ENCODE measurements around the gene MXRA7. TPM values are rescaled to one million over a fixed set of nuclear protein-coding genes. Genes with fewer than 3 reads are reported as not detected.

Gene MXRA7
- total RNA-seq, 5 donors from 2014 or later (not counting 1 experiment from before 2014, with no cell fraction given) = 5.9 to 14.7 (median 13.5) TPM

DNA sequence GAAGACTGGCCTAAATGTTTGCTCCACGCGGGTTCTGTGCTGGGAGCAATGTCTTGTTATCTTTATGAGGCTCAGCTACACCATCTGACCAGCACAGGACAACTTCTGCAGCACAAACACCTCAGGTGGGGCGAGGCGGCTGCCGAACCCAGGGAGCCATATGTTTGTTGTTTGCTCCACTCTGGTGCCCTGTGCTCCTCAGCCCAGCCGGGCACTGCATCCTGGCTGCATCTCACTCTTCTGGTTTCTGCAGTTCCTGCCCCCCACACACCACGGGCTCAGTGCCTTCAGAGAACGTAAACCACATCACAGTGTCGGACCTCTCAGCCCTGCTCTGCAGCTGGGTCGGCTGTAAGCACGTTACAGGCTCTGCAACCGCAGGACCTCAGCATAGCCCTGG, 32.4 kb downstream of the MXRA7 start:
- Mint-ChIP-seq H3K27ac (no peak overlapping the region), H3K36me3 (no peaks in the 10 kb centered on the region), H3K9me3 (no peaks in the 10 kb centered on the region), H3K4me1 (peaks cover 10 to 21% (median 14%) of the 10 kb centered on the region in 3 donors), H3K4me3 (no peak overlapping the region), H3K27me3 (no peaks in the 10 kb centered on the region)
- H3K27ac ChIP-seq (ENCODE audit: low read length) = peak overlapping the region; percentile 42
- CTCF ChIA-PET = no interaction called here
- peak; percentile 73 to 90 (median 82) for ATAC-seq (replicated peaks in 1 of 4)
- WGBS (ENCODE audit: insufficient coverage) = 7% methylated on average over 12 of the region's 12 CpGs
- POLR2A ChIA-PET = no interaction called here
- peaks cover under 1 to 50% of the 10 kb centered on the region in 2 experiments for H3K4me1 ChIP-seq (ENCODE audit: control insufficient read depth in 1 of 2, extremely low read depth in 1 of 2, insufficient read depth in 2 of 2, low read length in 2 of 2)
- peak in 25 of 35 experiments; percentile 10 to 61 (median 30) for DNase-seq
- no peak overlapping the region for H3K4me3 ChIP-seq (ENCODE audit: control insufficient read depth in 1 of 2, extremely low read depth in 1 of 2, low read length in 1 of 2)
- H3K9me3 ChIP-seq = no peaks in the 10 kb centered on the region
- H3K27me3 ChIP-seq (replicated peaks in 1 of 2; ENCODE audit: control insufficient read depth in 2 of 2, extremely low read depth in 1 of 2, insufficient read depth in 2 of 2, low read length in 1 of 2) = no peaks in the 10 kb centered on the region
- H3K36me3 ChIP-seq (ENCODE audit: control insufficient read depth in 2 of 2, extremely low read depth in 1 of 2, insufficient read depth in 1 of 2, low read length in 1 of 2) = no peaks in the 10 kb centered on the region

DNA sequence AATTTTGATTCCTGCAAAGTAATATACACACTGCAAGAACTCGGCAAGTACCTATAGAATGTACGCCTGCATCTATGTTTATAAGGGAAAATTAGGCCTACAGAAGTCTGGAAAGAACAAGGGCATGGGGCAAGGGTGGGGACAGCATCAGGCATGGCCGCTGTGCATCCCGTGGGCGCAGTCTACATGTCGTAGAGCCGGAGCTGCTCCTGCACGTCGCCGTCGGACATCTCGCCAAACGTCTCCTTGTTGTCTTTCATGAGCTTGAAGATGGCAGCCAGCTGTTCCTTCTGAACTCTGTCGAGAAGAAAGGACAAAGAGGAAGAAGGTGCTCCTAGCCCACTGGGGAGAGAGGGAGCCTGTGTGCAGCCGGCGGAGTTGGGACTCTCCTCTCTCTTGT, 33.4 kb downstream of the MXRA7 start:
- Histone ChIP-seq H3K4me1 (ENCODE audit: control insufficient read depth in 1 of 2, extremely low read depth in 1 of 2, insufficient read depth in 2 of 2, low read length in 2 of 2) (peaks cover 9 to 55% of the 10 kb centered on the region in 2 experiments), H3K4me3 (ENCODE audit: control insufficient read depth in 1 of 2, extremely low read depth in 1 of 2, low read length in 1 of 2) (no peak overlapping the region), H3K9me3 (no peaks in the 10 kb centered on the region), H3K27ac (ENCODE audit: low read length) (peak overlapping the region; percentile 13), H3K27me3 (replicated peaks in 1 of 2; ENCODE audit: control insufficient read depth in 2 of 2, extremely low read depth in 1 of 2, insufficient read depth in 2 of 2, low read length in 1 of 2) (no peaks in the 10 kb centered on the region), H3K36me3 (ENCODE audit: control insufficient read depth in 2 of 2, extremely low read depth in 1 of 2, insufficient read depth in 1 of 2, low read length in 1 of 2) (no peaks in the 10 kb centered on the region)
- 95% methylated on average over 11 of the region's 16 CpGs for WGBS (ENCODE audit: insufficient coverage)
- no peak overlapping the region for H3K4me3 Mint-ChIP-seq
- peaks cover 20 to 29% (median 23%) of the 10 kb centered on the region in 3 donors for H3K4me1 Mint-ChIP-seq
- no peak overlapping the region for H3K27ac Mint-ChIP-seq
- H3K36me3 Mint-ChIP-seq = no peaks in the 10 kb centered on the region
- no peaks in the 10 kb centered on the region for H3K9me3 Mint-ChIP-seq
- H3K27me3 Mint-ChIP-seq = no peaks in the 10 kb centered on the region
- CTCF ChIA-PET = no interaction called here
- POLR2A ChIA-PET = no interaction called here
- no peak for ATAC-seq (replicated peaks in 1 of 4)
- DNase-seq = no peak

DNA sequence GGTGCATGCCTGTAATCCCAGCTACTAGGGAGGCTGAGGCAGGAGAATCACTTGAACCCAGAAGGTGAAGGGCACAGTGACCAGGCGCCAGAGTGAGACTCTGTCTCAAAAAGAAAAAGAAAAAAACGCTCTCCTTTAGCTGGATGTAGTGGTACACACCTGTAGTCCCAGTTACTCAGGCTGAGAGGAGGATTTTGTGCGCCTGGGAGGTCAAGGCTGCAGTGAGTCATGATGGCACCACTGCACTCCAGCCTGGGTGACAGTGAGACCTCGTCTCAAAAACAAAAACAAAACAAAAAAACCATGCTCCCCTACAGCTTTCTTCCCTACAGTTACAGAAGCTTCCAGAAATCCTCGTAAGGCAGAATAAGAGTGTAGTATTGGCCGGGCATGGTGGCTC, 34.1 kb downstream of the MXRA7 start:
- 100% methylated on average over 2 of the region's 6 CpGs for WGBS (ENCODE audit: insufficient coverage)

DNA sequence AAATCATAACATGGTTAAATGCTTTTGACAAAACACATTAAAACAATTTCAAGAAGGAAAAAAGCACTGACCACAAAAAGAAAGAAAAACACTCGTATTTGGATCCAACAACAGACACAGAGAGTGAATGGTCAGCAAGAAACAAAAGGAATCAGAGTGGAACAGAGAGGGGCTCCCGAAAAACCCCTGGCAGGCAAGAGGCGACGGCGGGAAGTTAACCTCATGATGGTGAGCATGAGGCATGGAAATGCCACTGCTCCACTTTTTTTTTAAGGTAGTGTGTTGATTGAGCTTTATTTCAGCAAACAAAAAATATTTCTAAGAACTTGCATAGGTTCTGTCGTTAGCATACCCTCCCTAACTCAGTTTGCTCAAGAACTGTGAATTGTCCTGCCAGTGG, 35.1 kb downstream of the MXRA7 start:
- Histone ChIP-seq H3K4me3 (ENCODE audit: control insufficient read depth in 1 of 2, extremely low read depth in 1 of 2, low read length in 1 of 2) (no peak overlapping the region), H3K36me3 (ENCODE audit: control insufficient read depth in 2 of 2, extremely low read depth in 1 of 2, insufficient read depth in 1 of 2, low read length in 1 of 2) (no peaks in the 10 kb centered on the region), H3K4me1 (ENCODE audit: control insufficient read depth in 1 of 2, extremely low read depth in 1 of 2, insufficient read depth in 2 of 2, low read length in 2 of 2) (peaks cover 22 to 49% of the 10 kb centered on the region in 2 experiments), H3K27me3 (replicated peaks in 1 of 2; ENCODE audit: control insufficient read depth in 2 of 2, extremely low read depth in 1 of 2, insufficient read depth in 2 of 2, low read length in 1 of 2) (no peaks in the 10 kb centered on the region), H3K9me3 (no peaks in the 10 kb centered on the region), H3K27ac (ENCODE audit: low read length) (no peak overlapping the region)
- ATAC-seq (replicated peaks in 1 of 4) = no peak
- DNase-seq = no peak
- Mint-ChIP-seq H3K27ac (no peak overlapping the region), H3K4me3 (no peak overlapping the region), H3K9me3 (no peaks in the 10 kb centered on the region), H3K36me3 (no peaks in the 10 kb centered on the region), H3K27me3 (no peaks in the 10 kb centered on the region), H3K4me1 (peaks cover 27 to 32% (median 29%) of the 10 kb centered on the region in 3 donors)
- ChIA-PET POLR2A (interaction anchor here in 1 of 2 donors (0.5 kb wide), 1 partner anchor 60 kb away, joined by 6 read pairs; no protein-coding TSS in a partner anchor), CTCF (no interaction called here)
- 93% methylated on average over 3 of the region's 6 CpGs for WGBS (ENCODE audit: insufficient coverage)

More for the DNA sequence above, 34.1 kb downstream of the MXRA7 start:
- Histone ChIP-seq H3K27me3 (replicated peaks in 1 of 2; ENCODE audit: control insufficient read depth in 2 of 2, extremely low read depth in 1 of 2, insufficient read depth in 2 of 2, low read length in 1 of 2) (no peaks in the 10 kb centered on the region), H3K36me3 (ENCODE audit: control insufficient read depth in 2 of 2, extremely low read depth in 1 of 2, insufficient read depth in 1 of 2, low read length in 1 of 2) (no peaks in the 10 kb centered on the region), H3K27ac (ENCODE audit: low read length) (no peak overlapping the region), H3K4me3 (ENCODE audit: control insufficient read depth in 1 of 2, extremely low read depth in 1 of 2, low read length in 1 of 2) (no peak overlapping the region), H3K9me3 (no peaks in the 10 kb centered on the region), H3K4me1 (ENCODE audit: control insufficient read depth in 1 of 2, extremely low read depth in 1 of 2, insufficient read depth in 2 of 2, low read length in 2 of 2) (peaks cover 15 to 49% of the 10 kb centered on the region in 2 experiments)
- no peak overlapping the region for H3K27ac Mint-ChIP-seq
- ChIA-PET CTCF (no interaction called here), POLR2A (interaction anchor here in 1 of 2 donors (0.6 kb wide), 1 partner anchor 728 kb away, joined by 4 read pairs; no protein-coding TSS in a partner anchor)
- no peaks in the 10 kb centered on the region for H3K9me3 Mint-ChIP-seq
- no peaks in the 10 kb centered on the region for H3K27me3 Mint-ChIP-seq
- no peak for ATAC-seq (replicated peaks in 1 of 4)
- H3K4me1 Mint-ChIP-seq = peaks cover 22 to 29% (median 26%) of the 10 kb centered on the region in 3 donors
- H3K4me3 Mint-ChIP-seq = no peak overlapping the region
- DNase-seq = no peak
- no peaks in the 10 kb centered on the region for H3K36me3 Mint-ChIP-seq

DNA sequence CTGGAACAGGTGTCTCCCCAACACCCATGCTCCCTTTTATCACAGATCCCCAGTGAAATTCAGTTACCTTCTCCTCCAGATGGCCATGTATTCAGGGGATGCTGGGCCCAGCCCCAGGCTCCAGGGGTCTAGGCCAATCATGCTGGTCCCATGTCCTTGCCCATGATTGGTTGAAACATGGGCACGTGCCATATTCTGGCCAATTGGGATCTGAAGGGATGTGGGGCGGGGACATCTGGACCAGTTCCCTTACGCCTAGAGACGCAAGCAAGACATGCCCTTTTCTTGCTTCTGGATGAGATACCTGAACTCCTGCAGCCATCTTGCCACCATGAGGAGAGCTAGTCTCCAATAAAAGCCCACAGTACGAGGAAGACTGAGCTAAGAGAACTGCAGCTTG, 36.2 kb downstream of the MXRA7 start:
- ATAC-seq (replicated peaks in 1 of 4) = no peak
- Histone ChIP-seq H3K9me3 (no peaks in the 10 kb centered on the region), H3K27ac (ENCODE audit: low read length) (no peak overlapping the region), H3K4me1 (ENCODE audit: control insufficient read depth in 1 of 2, extremely low read depth in 1 of 2, insufficient read depth in 2 of 2, low read length in 2 of 2) (peaks cover 31 to 58% of the 10 kb centered on the region in 2 experiments), H3K36me3 (ENCODE audit: control insufficient read depth in 2 of 2, extremely low read depth in 1 of 2, insufficient read depth in 1 of 2, low read length in 1 of 2) (no peaks in the 10 kb centered on the region), H3K4me3 (ENCODE audit: control insufficient read depth in 1 of 2, extremely low read depth in 1 of 2, low read length in 1 of 2) (no peak overlapping the region), H3K27me3 (replicated peaks in 1 of 2; ENCODE audit: control insufficient read depth in 2 of 2, extremely low read depth in 1 of 2, insufficient read depth in 2 of 2, low read length in 1 of 2) (no peaks in the 10 kb centered on the region)
- 99% methylated on average over 5 of the region's 5 CpGs for WGBS (ENCODE audit: insufficient coverage)
- Mint-ChIP-seq H3K27ac (no peak overlapping the region), H3K4me1 (peaks cover 37 to 42% (median 39%) of the 10 kb centered on the region in 3 donors), H3K27me3 (no peaks in the 10 kb centered on the region), H3K9me3 (no peaks in the 10 kb centered on the region), H3K36me3 (no peaks in the 10 kb centered on the region), H3K4me3 (no peak overlapping the region)
- POLR2A ChIA-PET = interaction anchor here in 1 of 2 donors (0.6 kb wide), 1 partner anchor 9 kb away, joined by 4 read pairs; no protein-coding TSS in a partner anchor
- CTCF ChIA-PET = interaction anchor here (0.5 to 0.6 kb wide), 3 partner anchors 19 to 382 kb away, joined by 3 to 8 read pairs (median 3); a partner anchor contains a TSS
- DNase-seq = no peak

DNA sequence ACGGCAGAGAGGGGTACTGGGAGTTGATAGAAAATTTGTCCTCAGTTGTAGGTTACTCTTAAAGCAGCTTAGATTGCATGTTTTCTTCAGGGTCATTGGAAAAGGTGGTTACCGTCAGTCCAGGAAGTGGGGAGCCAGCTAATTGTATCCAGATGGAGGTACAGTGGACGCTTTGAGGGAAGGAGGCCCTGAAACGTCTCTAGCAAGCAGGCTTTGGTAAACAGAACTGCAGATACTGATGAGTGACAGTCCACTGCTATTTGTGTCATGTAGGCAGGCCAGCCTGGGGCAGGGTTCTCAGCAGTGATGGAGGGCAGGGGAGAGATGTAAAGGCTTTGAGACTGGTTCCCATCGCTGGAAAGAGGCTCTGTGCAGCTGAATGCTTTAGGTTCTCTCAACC, 37.0 kb downstream of the MXRA7 start:
- no peak overlapping the region for H3K27ac ChIP-seq (ENCODE audit: low read length)
- Mint-ChIP-seq H3K27me3 (no peaks in the 10 kb centered on the region), H3K27ac (peak overlapping the region in 1 of 2 donors; percentile 39), H3K4me1 (peaks cover 37 to 42% (median 40%) of the 10 kb centered on the region in 3 donors), H3K9me3 (no peaks in the 10 kb centered on the region), H3K4me3 (peak overlapping the region in 2 of 3 donors; percentile 24 to 89), H3K36me3 (no peaks in the 10 kb centered on the region)
- no peak overlapping the region for H3K4me3 ChIP-seq (ENCODE audit: control insufficient read depth in 1 of 2, extremely low read depth in 1 of 2, low read length in 1 of 2)
- H3K36me3 ChIP-seq (ENCODE audit: control insufficient read depth in 2 of 2, extremely low read depth in 1 of 2, insufficient read depth in 1 of 2, low read length in 1 of 2) = no peaks in the 10 kb centered on the region
- no peaks in the 10 kb centered on the region for H3K9me3 ChIP-seq
- ATAC-seq (replicated peaks in 1 of 4) (no peak), DNase-seq (no peak)
- ChIA-PET POLR2A (no interaction called here), CTCF (interaction anchor here in 1 of 2 donors (0.5 kb wide), 1 partner anchor 383 kb away, joined by 3 read pairs; no protein-coding TSS in a partner anchor)
- 83% methylated on average over 4 of the region's 5 CpGs for whole genome bisulfite sequencing (ENCODE audit: insufficient coverage)
- no peaks in the 10 kb centered on the region for H3K27me3 ChIP-seq (replicated peaks in 1 of 2; ENCODE audit: control insufficient read depth in 2 of 2, extremely low read depth in 1 of 2, insufficient read depth in 2 of 2, low read length in 1 of 2)
- peaks cover 31 to 50% of the 10 kb centered on the region in 2 experiments for H3K4me1 ChIP-seq (ENCODE audit: control insufficient read depth in 1 of 2, extremely low read depth in 1 of 2, insufficient read depth in 2 of 2, low read length in 2 of 2)

Data from T-cell (primary cell).